Fibroblast of lung (primary cell): Measurements from ENCODE around the gene DDOST.

ENCODE experiments used
- EZH2 ChIP-seq: IDR thresholded peaks from 2 replicates; pipeline ENCODE4 v1.5.1; 2012; ENCODE audit warnings: low read length, control low read depth, mild to moderate bottlenecking; ENCODE audit errors: missing control alignments
- TF ChIP-seq, protein P1 (sequence below), 2 donors: IDR thresholded peaks in 1 of 2; conservative IDR thresholded peaks in 1 of 2; 1 replicate in 1 of 2; 2 replicates in 1 of 2; pipeline ENCODE4 v1.5.1; 2011 to 2012; ENCODE audit warnings: low read length in 2 of 2, control low read depth in 1 of 2, inconsistent platforms in 1 of 2, low read depth in 1 of 2, mild to moderate bottlenecking in 1 of 2

DNA sequence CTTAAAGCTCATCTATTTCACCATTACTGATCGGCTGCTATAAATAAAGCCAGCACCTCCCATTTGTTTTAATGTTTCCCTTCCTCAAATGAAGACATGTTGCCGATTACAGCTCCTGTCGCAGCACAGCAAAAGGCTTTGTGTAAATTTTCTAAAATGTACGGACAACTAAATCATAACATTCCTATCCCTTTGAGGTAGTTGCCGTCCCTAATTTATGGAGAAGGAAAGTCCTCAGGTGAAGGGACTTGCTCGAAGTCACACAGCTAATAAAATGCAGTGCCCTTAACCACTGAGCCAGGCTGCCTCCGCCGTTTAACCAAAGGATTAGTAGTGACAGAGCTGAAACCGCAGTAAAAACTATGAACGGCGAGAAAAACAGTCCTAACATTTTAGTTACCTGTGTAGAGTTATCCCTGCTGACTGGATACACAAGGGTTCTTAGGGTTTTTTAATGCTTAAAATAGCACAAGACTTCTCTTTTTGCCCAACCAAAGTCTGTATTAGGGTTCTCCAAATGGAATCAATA is 27.0 kb downstream of the DDOST start:
- TF ChIP-seq EZH2: no peak
- TF ChIP-seq, protein P1, sequence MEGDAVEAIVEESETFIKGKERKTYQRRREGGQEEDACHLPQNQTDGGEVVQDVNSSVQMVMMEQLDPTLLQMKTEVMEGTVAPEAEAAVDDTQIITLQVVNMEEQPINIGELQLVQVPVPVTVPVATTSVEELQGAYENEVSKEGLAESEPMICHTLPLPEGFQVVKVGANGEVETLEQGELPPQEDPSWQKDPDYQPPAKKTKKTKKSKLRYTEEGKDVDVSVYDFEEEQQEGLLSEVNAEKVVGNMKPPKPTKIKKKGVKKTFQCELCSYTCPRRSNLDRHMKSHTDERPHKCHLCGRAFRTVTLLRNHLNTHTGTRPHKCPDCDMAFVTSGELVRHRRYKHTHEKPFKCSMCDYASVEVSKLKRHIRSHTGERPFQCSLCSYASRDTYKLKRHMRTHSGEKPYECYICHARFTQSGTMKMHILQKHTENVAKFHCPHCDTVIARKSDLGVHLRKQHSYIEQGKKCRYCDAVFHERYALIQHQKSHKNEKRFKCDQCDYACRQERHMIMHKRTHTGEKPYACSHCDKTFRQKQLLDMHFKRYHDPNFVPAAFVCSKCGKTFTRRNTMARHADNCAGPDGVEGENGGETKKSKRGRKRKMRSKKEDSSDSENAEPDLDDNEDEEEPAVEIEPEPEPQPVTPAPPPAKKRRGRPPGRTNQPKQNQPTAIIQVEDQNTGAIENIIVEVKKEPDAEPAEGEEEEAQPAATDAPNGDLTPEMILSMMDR (conservative IDR thresholded peaks at IDR 0.05 in 1 of 2, IDR thresholded peaks at IDR 0.05 in 1 of 2; ENCODE audit: low read depth in 1 of 2, low read length in 2 of 2): no peak
